Thyroid gland (tissue), 4 donors: ENCODE measurements around the gene KLRG1. TPM values are rescaled to one million over a fixed set of nuclear protein-coding genes. Genes with fewer than 3 reads are reported as not detected.

Experiments
- DNase-seq, 2 donors: peaks; one replicate each; pipeline ENCODE4 v3.0.0-alpha.2; 2019
- H3K27ac ChIP-seq, 3 donors: fragments of 200-600 bp; sonication (generic); 1 replicate in 2 of 3; 2 replicates in 1 of 3; pipeline ENCODE4 v1.5.1; 2016 to 2019; ENCODE audit warnings: mild to moderate bottlenecking in 1 of 3, moderate library complexity in 1 of 3
- H3K27me3 ChIP-seq: fragments of 200-600 bp; sonication (generic); one replicate; pipeline ENCODE4 v1.5.1; 2019
- H3K36me3 ChIP-seq, 2 donors: fragments of 200-600 bp; sonication (generic); one replicate each; pipeline ENCODE4 v1.5.1; 2016 to 2019
- H3K4me1 ChIP-seq, 2 donors: fragments of 200-600 bp; sonication (generic); one replicate each; pipeline ENCODE4 v1.5.1; 2017 to 2019
- H3K4me3 ChIP-seq, 3 donors: fragments of 200-600 bp; sonication (generic); replicated peaks in 1 of 3; 1 replicate in 2 of 3; 2 replicates in 1 of 3; pipeline ENCODE4 v1.5.1; 2016; ENCODE audit warnings: mild to moderate bottlenecking in 1 of 3
- H3K9me3 ChIP-seq: fragments of 200-600 bp; sonication (generic); one replicate; pipeline ENCODE4 v1.5.1; 2017
- CTCF ChIP-seq, 6 experiments: fragments of 200-600 bp in 3 of 6; fragments of 450-650 bp in 3 of 6; sonication (generic) in 3 of 6; IDR thresholded peaks; one replicate each; pipeline ENCODE4 v1.5.1; 2016 to 2019; ENCODE audit warnings: antibody characterized with exemption in 6 of 6, mild to moderate bottlenecking in 2 of 6, inconsistent platforms in 1 of 6, moderate library complexity in 1 of 6
- POLR2A ChIP-seq, 2 donors: fragments of 450-650 bp; IDR thresholded peaks; one replicate each; pipeline ENCODE4 v1.6.1; 2017; ENCODE audit warnings: antibody characterized with exemption in 2 of 2, mild to moderate bottlenecking in 2 of 2, moderate library complexity in 1 of 2
- WGBS, 2 donors: methylation state at CpG; one replicate each; pipeline ENCODE4 v1.1.5; 2017; 5-methylcytosine and 5-hydroxymethylcytosine counted together
- intact Hi-C: fragments of 100-400 bp; cut with DNase I; formaldehyde crosslinking; loops from one replicate; pipeline ENCODE4 v1.15.1; 2023
- total RNA-seq, 4 donors: library from RNA; depleted of rRNA; stranded (reverse); fragments of >200 nt; gene quantifications; one replicate each; pipeline ENCODE4 v1.2.3, GENCODE V29; 2016

KLRG1 gene
- total RNA-seq, 4 donors from 2014 or later = 1.1 to 4.3 (median 3.0) TPM

- H3K27me3 ChIP-seq = no peaks in the 10 kb centered on the region
- no peak overlapping the region for H3K4me3 ChIP-seq
- no peak overlapping the region for H3K27ac ChIP-seq
- intact Hi-C loops = no loop called here
- no peaks in the 10 kb centered on the region for H3K4me1 ChIP-seq
- no peak for DNase-seq
- no peak for TF ChIP-seq CTCF (IDR thresholded peaks at IDR 0.05)
- no peak for TF ChIP-seq POLR2A (IDR thresholded peaks at IDR 0.05)
- no peaks in the 10 kb centered on the region for H3K9me3 ChIP-seq
- WGBS, 2 donors = 96 to 100% methylated on average over 2 of the region's 2 CpGs
- no peaks in the 10 kb centered on the region for H3K36me3 ChIP-seq
Observed at GRCh38 chr12:9048930-9049329, 59.6 kb downstream of the KLRG1 start.

- Histone ChIP-seq H3K27ac (no peak overlapping the region), H3K4me3 (no peak overlapping the region), H3K36me3 (no peaks in the 10 kb centered on the region), H3K4me1 (no peaks in the 10 kb centered on the region), H3K9me3 (no peaks in the 10 kb centered on the region), H3K27me3 (no peaks in the 10 kb centered on the region)
- DNase-seq = no peak
- no peak for TF ChIP-seq POLR2A (IDR thresholded peaks at IDR 0.05)
- peak in 3 of 6 experiments; percentile 45 to 52 (median 45) for TF ChIP-seq CTCF (IDR thresholded peaks at IDR 0.05)
- intact Hi-C loops = no loop called here
- WGBS, 2 donors = 23 to 24% methylated on average over 6 of the region's 6 CpGs
Observed at GRCh38 chr12:9049520-9050133, 60.3 kb downstream of the KLRG1 start.

- no peak for TF ChIP-seq CTCF (IDR thresholded peaks at IDR 0.05)
- no peak for TF ChIP-seq POLR2A (IDR thresholded peaks at IDR 0.05)
Observed at GRCh38 chr12:9050521-9051157, 61.3 kb downstream of the KLRG1 start.

GRCh38 chr12:9051158-9051550, 61.8 kb downstream of the KLRG1 start:
- no peak for DNase-seq

More at GRCh38 chr12:9050521-9051157, 61.3 kb downstream of the KLRG1 start:
- Histone ChIP-seq H3K4me3 (no peak overlapping the region), H3K36me3 (no peaks in the 10 kb centered on the region), H3K27me3 (no peaks in the 10 kb centered on the region), H3K4me1 (no peaks in the 10 kb centered on the region), H3K27ac (no peak overlapping the region), H3K9me3 (no peaks in the 10 kb centered on the region)
- DNase-seq = no peak
- 80 to 87% methylated on average over 2 to 9 of the region's 15 CpGs for WGBS, 2 donors
- intact Hi-C loops = no loop called here

More at GRCh38 chr12:9051158-9051550, 61.8 kb downstream of the KLRG1 start:
- Histone ChIP-seq H3K36me3 (no peaks in the 10 kb centered on the region), H3K4me1 (no peaks in the 10 kb centered on the region), H3K27me3 (no peaks in the 10 kb centered on the region), H3K9me3 (no peaks in the 10 kb centered on the region), H3K27ac (no peak overlapping the region), H3K4me3 (no peak overlapping the region)
- intact Hi-C loops = no loop called here
- TF ChIP-seq CTCF (IDR thresholded peaks at IDR 0.05) = no peak
- no peak for TF ChIP-seq POLR2A (IDR thresholded peaks at IDR 0.05)
- 76 to 82% methylated on average over 6 of the region's 6 CpGs for WGBS, 2 donors
